Hair follicle dermal papilla cell (primary cell): ENCODE results near the gene SNUPN. TPM values are rescaled to one million over a fixed set of nuclear protein-coding genes. Genes with fewer than 3 reads are reported as not detected.

Source experiments
- total RNA-seq: library from RNA; depleted of rRNA; stranded (reverse); fragments of >200 nt; gene quantifications from 2 replicates; pipeline ENCODE4 v1.2.3, GENCODE V29; 2012

SNUPN gene
- total RNA-seq = 31.7 and 33.9 TPM in 2 replicates

DNA sequence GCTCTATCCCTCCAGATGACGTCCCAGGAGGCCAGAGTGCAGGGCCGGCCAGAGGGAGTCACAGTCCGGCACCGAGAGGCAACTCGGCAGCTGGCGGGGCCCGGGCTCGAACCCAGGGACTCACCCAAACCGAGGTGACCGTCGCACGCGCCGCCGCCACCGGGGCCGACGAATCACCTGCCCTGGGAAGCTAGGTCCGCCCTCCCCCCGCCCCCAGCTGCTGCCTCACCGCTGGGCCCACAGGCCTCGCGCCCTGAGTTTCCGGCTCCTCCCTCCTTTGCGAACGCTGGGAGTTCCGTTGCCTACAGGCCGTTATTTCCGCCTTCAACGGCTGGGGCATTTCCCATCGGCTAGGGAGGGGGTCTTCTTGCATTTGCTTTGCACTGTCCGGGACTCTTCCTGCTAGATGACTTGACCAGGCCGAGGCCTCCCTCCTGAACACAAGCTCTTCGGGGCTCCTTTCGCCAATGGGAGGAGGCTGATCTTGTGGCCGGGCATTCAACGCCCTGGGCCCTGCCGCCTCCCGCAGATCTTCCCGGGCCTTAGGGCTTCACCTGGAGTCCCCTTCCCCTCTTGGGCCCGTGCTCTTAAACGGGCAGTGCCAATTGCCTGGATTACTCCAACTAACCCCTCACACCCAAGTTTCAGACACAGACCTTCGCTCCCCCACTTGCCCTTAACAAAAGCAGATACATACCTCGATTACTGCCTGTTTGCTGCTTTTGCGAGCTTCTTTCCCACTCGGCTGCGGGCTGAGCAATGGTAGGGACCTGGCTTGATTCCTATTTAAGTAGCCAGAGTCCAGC, at the start of gene SNUPN:
SNUPN (minus strand) TSS at position 184 of the 806 bp plus-strand sequence. CDS start 4,674 bp downstream, outside the sequence.

DNA sequence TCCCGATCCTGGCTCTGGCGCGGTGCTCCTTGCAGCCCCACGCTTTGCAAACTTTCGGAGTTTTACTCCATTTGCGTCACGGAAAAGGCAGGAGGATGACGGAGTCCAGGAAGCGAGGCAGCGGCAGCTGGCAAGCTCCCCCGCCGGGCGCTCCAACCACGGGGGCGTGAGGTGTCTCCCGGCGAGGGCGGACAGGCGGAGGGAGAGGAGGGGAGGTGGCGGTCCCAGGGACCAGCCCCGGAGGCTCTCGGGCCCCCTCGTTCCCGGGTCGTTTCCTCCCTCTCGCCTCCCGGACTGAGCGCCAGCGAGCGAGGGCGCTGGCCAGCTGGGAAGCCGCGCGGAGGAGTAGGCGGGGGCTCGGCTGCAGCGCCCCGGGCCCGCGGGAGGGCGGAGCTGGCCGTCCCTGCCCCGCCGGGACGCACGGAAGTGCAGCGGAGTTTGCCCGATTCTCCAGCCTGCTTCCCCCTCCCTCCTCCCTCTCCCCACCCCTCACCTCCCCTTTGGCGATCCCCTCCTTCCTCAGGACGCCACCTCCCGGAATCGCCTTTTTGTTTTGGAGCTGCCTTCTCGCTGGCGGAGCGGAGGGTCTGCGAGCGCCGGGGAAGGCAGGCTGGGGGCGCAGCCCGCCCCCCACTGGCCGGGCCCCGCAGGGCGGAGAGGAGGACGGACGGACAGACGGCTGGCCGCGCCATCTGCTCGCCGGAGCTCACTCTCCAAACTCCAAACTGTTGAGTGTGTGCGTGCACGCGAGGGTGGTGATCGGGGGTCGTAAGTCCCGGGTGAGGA, 22.0 kb upstream of the SNUPN start, which contains the start of gene SNX33:
SNX33 (plus strand) TSS at position 543 of the 786 bp plus-strand sequence. CDS start 1,191 bp downstream, outside the sequence.

DNA sequence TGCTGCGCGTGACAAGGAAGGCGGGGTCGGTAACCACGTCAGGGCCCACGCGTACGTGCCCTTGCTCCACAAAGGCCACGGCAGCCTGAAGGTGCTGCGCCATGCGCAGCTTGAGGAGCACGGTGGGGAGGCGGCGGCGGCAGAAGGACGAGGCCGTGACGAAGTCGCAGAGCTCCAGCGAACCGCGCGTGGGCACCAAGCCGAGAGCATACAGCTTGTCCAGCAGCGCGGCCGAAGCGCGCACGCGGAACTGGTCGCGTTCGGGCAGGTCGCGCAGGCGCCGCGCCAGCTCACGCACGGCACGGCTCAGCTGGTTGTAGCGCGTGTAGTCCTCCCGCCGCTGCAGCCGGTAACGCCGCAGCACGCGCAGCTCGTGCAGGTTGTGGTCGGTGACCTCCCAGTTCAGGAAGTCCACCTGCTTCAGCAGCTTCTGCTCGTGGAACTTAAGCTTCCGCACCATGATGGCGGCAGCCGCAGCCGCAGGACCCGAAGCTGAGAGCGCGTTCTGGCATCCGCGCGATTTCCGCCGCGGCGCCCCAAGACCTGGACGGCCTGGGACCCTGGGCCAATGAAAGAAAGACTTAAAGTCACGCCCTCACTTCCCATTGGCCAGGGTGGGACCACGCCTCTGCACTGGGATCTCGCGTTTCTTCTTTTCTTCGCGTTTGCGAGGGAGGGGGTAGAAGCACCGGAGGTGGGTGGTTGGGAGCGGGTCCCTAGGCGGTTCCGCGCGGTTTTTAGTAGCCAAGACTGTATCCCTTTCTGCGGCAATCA, 14.4 kb upstream of the SNUPN start, which contains the start of gene IMP3:
IMP3 (minus strand) TSS at position 516 of the 774 bp plus-strand sequence; CDS start at position 460, 56 bp downstream.

DNA sequence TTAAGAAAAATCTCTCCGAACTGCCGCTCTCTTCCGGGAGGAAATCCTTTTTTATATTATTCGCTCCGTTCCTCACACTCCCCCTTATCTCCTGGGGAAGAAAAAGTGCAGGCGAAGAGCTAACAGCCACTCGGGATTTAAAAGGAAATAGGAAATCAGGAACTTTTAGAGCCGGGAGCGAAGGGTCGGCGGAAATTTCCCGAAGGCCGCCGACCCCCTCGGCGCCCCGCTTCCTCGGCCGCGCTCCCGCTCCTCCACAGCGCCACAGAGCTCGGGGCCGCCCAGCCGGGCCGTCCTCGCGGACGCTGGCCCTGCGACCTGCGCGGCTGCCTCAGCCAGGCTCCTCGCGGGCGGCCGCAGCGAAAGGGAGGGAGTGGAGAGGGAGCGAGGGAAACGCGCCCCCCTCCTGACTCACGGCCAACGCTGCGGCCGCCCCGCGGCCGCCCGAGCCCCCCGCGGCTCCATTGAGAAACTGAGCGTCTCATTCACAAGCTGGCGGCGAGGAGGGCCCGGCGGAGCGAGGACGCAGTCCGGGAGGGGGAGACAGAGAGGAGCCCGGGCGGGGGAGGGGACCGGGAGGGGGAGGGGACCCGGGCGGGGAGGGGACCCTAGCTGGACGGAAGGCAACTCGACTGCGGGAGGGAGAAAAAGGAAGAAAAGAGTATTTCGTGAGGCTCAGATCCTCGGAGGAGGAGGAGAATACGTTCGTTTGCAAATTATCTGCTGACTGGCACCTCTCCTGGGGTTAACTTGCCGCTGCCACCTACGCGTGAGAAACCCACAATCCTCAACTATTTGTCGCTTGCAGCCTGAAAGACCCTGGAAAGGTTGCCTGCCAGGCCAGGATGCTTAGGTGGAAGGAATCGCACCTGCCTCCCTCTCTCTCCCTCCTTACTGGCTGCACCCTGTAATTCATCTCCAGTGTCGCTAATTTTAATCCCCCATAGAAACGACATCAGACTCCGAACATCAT, 46.3 kb downstream of the SNUPN start, which contains the start of gene PTPN9:
PTPN9 (minus strand) TSS at position 368 of the 973 bp plus-strand sequence. CDS start 539 bp downstream, outside the sequence.

Other genes starting within 250 kb of the SNUPN start
- gene SIN3A, start 174.0 kb downstream of the SNUPN start, total RNA-seq = 39.1 and 56.3 TPM in 2 replicates
- 38.8 and 44.8 TPM in 2 replicates for gene PTPN9, start 46.4 kb downstream of the SNUPN start, total RNA-seq
- gene IMP3, start 14.5 kb upstream of the SNUPN start, total RNA-seq = 54.2 and 72.1 TPM in 2 replicates
- gene SNX33, start 22.2 kb upstream of the SNUPN start, total RNA-seq = 34.9 and 39.8 TPM in 2 replicates
- 181 and 183 TPM in 2 replicates for gene CSPG4, start 87.1 kb upstream of the SNUPN start, total RNA-seq
- 62.1 and 62.9 TPM in 2 replicates for gene UBE2Q2, start 217.7 kb upstream of the SNUPN start, total RNA-seq